Tibial artery (tissue), 4 donors: ENCODE measurements around the gene WNT5B.
A peak's percentile ranks its signal among the peaks of the same experiment; 100 is the strongest.

Experiments used
- DNase-seq, 2 donors: peaks; one replicate each; pipeline ENCODE4 v3.0.0-alpha.2; 2019
- H3K27ac ChIP-seq, 2 donors: fragments of 200-600 bp; sonication (generic) in 1 of 2; 1 replicate in 1 of 2; 2 replicates in 1 of 2; pipeline ENCODE4 v1.5.1; 2018 to 2019; ENCODE audit warnings: mild to moderate bottlenecking in 1 of 2
- H3K27me3 ChIP-seq, 2 donors: fragments of 200-600 bp; sonication (generic) in 1 of 2; one replicate each; pipeline versions ENCODE4 v1.5.1 to v1.6.0; 2016 to 2019
- H3K36me3 ChIP-seq, 3 donors: fragments of 200-600 bp; sonication (generic) in 2 of 3; one replicate each; pipeline ENCODE4 v1.5.1; 2016 to 2019; ENCODE audit warnings: mild to moderate bottlenecking in 2 of 3
- H3K4me1 ChIP-seq, 4 donors: fragments of 200-600 bp; sonication (generic) in 2 of 4; 1 replicate in 3 of 4; 2 replicates in 1 of 4; pipeline ENCODE4 v1.5.1; 2016 to 2019
- H3K4me3 ChIP-seq, 2 donors: fragments of 200-600 bp; sonication (generic) in 1 of 2; 1 replicate in 1 of 2; 2 replicates in 1 of 2; pipeline ENCODE4 v1.5.1; 2018 to 2019; ENCODE audit warnings: mild to moderate bottlenecking in 2 of 2
- H3K9me3 ChIP-seq, 3 donors: fragments of 200-600 bp; sonication (generic) in 1 of 3; one replicate each; pipeline ENCODE4 v1.5.1; 2016 to 2019
- CTCF ChIP-seq, 2 experiments: fragments of 200-600 bp in 1 of 2; fragments of 450-650 bp in 1 of 2; IDR thresholded peaks; one replicate each; pipeline ENCODE4 v1.5.1; 2017 to 2019; ENCODE audit warnings: antibody characterized with exemption in 2 of 2, mild to moderate bottlenecking in 1 of 2, moderate library complexity in 1 of 2
- intact Hi-C: fragments of 100-400 bp; cut with DNase I; formaldehyde crosslinking; loops from one replicate; pipeline ENCODE4 v1.15.0; 2023; ENCODE audit warnings: low total_unique reads

The WNT5B gene

GRCh38 chr12:1591034-1591433, 38.0 kb upstream of the WNT5B start:
- no peak for TF ChIP-seq CTCF (IDR thresholded peaks at IDR 0.05)
- Histone ChIP-seq H3K9me3 (no peaks in the 10 kb centered on the region), H3K4me1 (peaks cover 0 to 66% (median 35%) of the 10 kb centered on the region in 4 donors), H3K27ac (peak overlapping the region; percentile 37 to 44), H3K36me3 (no peaks in the 10 kb centered on the region), H3K27me3 (no peaks in the 10 kb centered on the region), H3K4me3 (peak overlapping the region; percentile 84 to 96)
- intact Hi-C loops, result loop anchor here (10.0 kb wide), 2 partner anchors 596 to 1026 kb away; partner anchors contain the start of gene ERC1
- DNase-seq, result no peak

- no peaks in the 10 kb centered on the region for H3K36me3 ChIP-seq
- intact Hi-C loops, result loop anchor here (10.0 kb wide), 2 partner anchors 597 to 1027 kb away; partner anchors contain the start of gene ERC1
- no peak for DNase-seq
- H3K4me1 ChIP-seq, result peaks cover 0 to 68% (median 35%) of the 10 kb centered on the region in 4 donors
- H3K27me3 ChIP-seq, result no peaks in the 10 kb centered on the region
- H3K4me3 ChIP-seq, result peak overlapping the region; percentile 84 to 96
- no peaks in the 10 kb centered on the region for H3K9me3 ChIP-seq
- no peak for TF ChIP-seq CTCF (IDR thresholded peaks at IDR 0.05)
- H3K27ac ChIP-seq, result peak overlapping the region in 1 of 2 donors; percentile 44
Observed at GRCh38 chr12:1591543-1591942, 37.5 kb upstream of the WNT5B start.

GRCh38 chr12:1592444-1593173, 36.4 kb upstream of the WNT5B start:
- no peak for TF ChIP-seq CTCF (IDR thresholded peaks at IDR 0.05)
- intact Hi-C loops, result loop anchor here (10.0 kb wide), 2 partner anchors 598 to 1028 kb away; partner anchors contain the start of gene ERC1
- H3K4me3 ChIP-seq, result peak overlapping the region; percentile 84 to 96
- H3K9me3 ChIP-seq, result no peaks in the 10 kb centered on the region
- H3K4me1 ChIP-seq, result peaks cover 0 to 66% (median 33%) of the 10 kb centered on the region in 4 donors
- H3K27ac ChIP-seq, result peak overlapping the region; percentile 89 to 93
- H3K36me3 ChIP-seq, result no peaks in the 10 kb centered on the region
- DNase-seq, result no peak
- no peaks in the 10 kb centered on the region for H3K27me3 ChIP-seq

GRCh38 chr12:1593174-1594005, 35.6 kb upstream of the WNT5B start:
- intact Hi-C loops, result loop anchor here (10.0 kb wide), 2 partner anchors 599 to 1029 kb away; partner anchors contain the start of gene ERC1

More at GRCh38 chr12:1593174-1594005, 35.6 kb upstream of the WNT5B start:
- Histone ChIP-seq H3K27me3 (no peaks in the 10 kb centered on the region), H3K4me1 (peaks cover 0 to 58% (median 29%) of the 10 kb centered on the region in 4 donors), H3K4me3 (peak overlapping the region; percentile 84 to 96), H3K9me3 (no peaks in the 10 kb centered on the region), H3K36me3 (no peaks in the 10 kb centered on the region), H3K27ac (peak overlapping the region; percentile 89 to 93)
- no peak for TF ChIP-seq CTCF (IDR thresholded peaks at IDR 0.05)
- peak in 1 of 2 donors; percentile 76 for DNase-seq
